SKM-1 treated with dmso at 0.1 percent for 144 hours (cell line): ENCODE results near the gene SLC28A1.

Source experiments
- DNase-seq: peaks from one replicate; lab custom pipeline; 2025; ENCODE audit not compliant: unreplicated experiment; lab: John Stamatoyannopoulos, UW

Gene SLC28A1

GRCh38 chr15:84885801-84886200 lies 1.3 kb downstream of the SLC28A1 start:
- no peak for DNase-seq

GRCh38 chr15:84886211-84886983 lies 1.9 kb downstream of the SLC28A1 start:
- DNase-seq, result no peak

GRCh38 chr15:84886984-84887299 lies 2.5 kb downstream of the SLC28A1 start:
- DNase-seq, result no peak

GRCh38 chr15:84887938-84888337 lies 3.5 kb downstream of the SLC28A1 start:
- DNase-seq, result no peak

- DNase-seq, result no peak
Measured at GRCh38 chr15:84888639-84889038, 4.2 kb downstream of the SLC28A1 start.

- DNase-seq, result no peak
Measured at GRCh38 chr15:84889313-84889990, 5.0 kb downstream of the SLC28A1 start.

- peak; percentile 65 for DNase-seq
Measured at GRCh38 chr15:84889991-84890669, 5.7 kb downstream of the SLC28A1 start.

- DNase-seq, result no peak
Measured at GRCh38 chr15:84890670-84891162, 6.3 kb downstream of the SLC28A1 start.

GRCh38 chr15:84891339-84891738 lies 6.9 kb downstream of the SLC28A1 start:
- DNase-seq, result no peak

- no peak for DNase-seq
Measured at GRCh38 chr15:84892786-84893307, 8.4 kb downstream of the SLC28A1 start.

GRCh38 chr15:84893607-84894006 lies 9.1 kb downstream of the SLC28A1 start:
- DNase-seq, result no peak

GRCh38 chr15:84894736-84895425 lies 10.4 kb downstream of the SLC28A1 start:
- DNase-seq, result no peak

GRCh38 chr15:84898761-84899160 lies 14.3 kb downstream of the SLC28A1 start:
- no peak for DNase-seq

- no peak for DNase-seq
Measured at GRCh38 chr15:84899750-84900149, 15.3 kb downstream of the SLC28A1 start.

- no peak for DNase-seq
Measured at GRCh38 chr15:84901540-84901939, 17.1 kb downstream of the SLC28A1 start.

- no peak for DNase-seq
Measured at GRCh38 chr15:84903751-84904150, 19.3 kb downstream of the SLC28A1 start.

- DNase-seq, result no peak
Measured at GRCh38 chr15:84904419-84904818, 20.0 kb downstream of the SLC28A1 start.

GRCh38 chr15:84905016-84905916 lies 20.8 kb downstream of the SLC28A1 start:
- DNase-seq, result no peak

GRCh38 chr15:84907731-84908130 lies 23.3 kb downstream of the SLC28A1 start:
- DNase-seq, result no peak

GRCh38 chr15:84908564-84908963 lies 24.1 kb downstream of the SLC28A1 start:
- DNase-seq, result no peak
